K562 (cell line): ENCODE data around the gene DCTD. TPM values are rescaled to one million over a fixed set of nuclear protein-coding genes. Genes with fewer than 3 reads are reported as not detected.
A peak's percentile ranks its signal among the peaks of the same experiment; 100 is the strongest.

Experiments
- ETV5 ChIP-seq: sonication (generic); formaldehyde crosslinking; IDR thresholded peaks from 2 replicates; pipeline ENCODE4 v1.4.0; 2020; ENCODE audit warnings: low read depth, mild to moderate bottlenecking, missing genetic modification reagents
- HNRNPK ChIP-seq: fragments of 200-400 bp; formaldehyde crosslinking; IDR thresholded peaks from one replicate; pipeline ENCODE4 v1.6.1; 2018; ENCODE audit warnings: mild to moderate bottlenecking, low read depth, low read length; ENCODE audit not compliant: poor library complexity, severe bottlenecking
- MEIS2 ChIP-seq: fragments of 450-650 bp; IDR thresholded peaks from 2 replicates; pipeline ENCODE4 v1.6.1; 2014; ENCODE audit warnings: mild to moderate bottlenecking; ENCODE audit not compliant: partially characterized antibody
- MXI1 ChIP-seq: IDR thresholded peaks from 2 replicates; pipeline ENCODE4 v1.6.1; 2011; ENCODE audit warnings: low read depth, mild to moderate bottlenecking, improper control_type of control experiment, low read length
- NBN ChIP-seq: fragments of 450-650 bp; IDR thresholded peaks from 2 replicates; pipeline ENCODE4 v1.6.1; 2016; ENCODE audit warnings: low read depth, mild to moderate bottlenecking
- NCOA2 ChIP-seq, 2 experiments: fragments of 450-650 bp; IDR thresholded peaks; 2 replicates each; pipeline ENCODE4 v1.6.1; 2018; ENCODE audit warnings: mild to moderate bottlenecking in 2 of 2, moderate library complexity in 1 of 2; ENCODE audit not compliant: partially characterized antibody in 2 of 2
- NCOA4 ChIP-seq: fragments of 450-650 bp; IDR thresholded peaks from 2 replicates; pipeline ENCODE4 v1.6.1; 2018; ENCODE audit warnings: mild to moderate bottlenecking; ENCODE audit not compliant: partially characterized antibody
- NCOR1 ChIP-seq: fragments of 450-650 bp; IDR thresholded peaks from 2 replicates; pipeline ENCODE4 v1.6.1; 2016; ENCODE audit warnings: mild to moderate bottlenecking, moderate library complexity
- NFIC ChIP-seq: fragments of 450-650 bp; IDR thresholded peaks from 2 replicates; pipeline ENCODE4 v1.6.1; 2017; ENCODE audit warnings: mild to moderate bottlenecking, inconsistent platforms
- PCBP2 ChIP-seq: fragments of 200-400 bp; formaldehyde crosslinking; IDR thresholded peaks from 2 replicates; pipeline ENCODE4 v1.6.1; 2018; ENCODE audit warnings: low read length, low read depth, mild to moderate bottlenecking, moderate library complexity; ENCODE audit not compliant: poor library complexity, severe bottlenecking
- PHF20 ChIP-seq: fragments of 450-650 bp; IDR thresholded peaks from 2 replicates; pipeline ENCODE4 v1.6.1; 2018; ENCODE audit not compliant: partially characterized antibody
- PHTF2 ChIP-seq: fragments of 250-450 bp; sonication (Bioruptor Pico); IDR thresholded peaks from 2 replicates; pipeline ENCODE4 v1.5.0; 2021; ENCODE audit warnings: mild to moderate bottlenecking
- POLR2AphosphoS5 ChIP-seq: IDR thresholded peaks from 2 replicates; pipeline ENCODE4 v1.6.1; 2011; ENCODE audit warnings: mild to moderate bottlenecking, low read depth, low read length, moderate library complexity; ENCODE audit not compliant: control insufficient read depth, insufficient read depth
- POLR2B ChIP-seq: fragments of 450-650 bp; IDR thresholded peaks from 2 replicates; pipeline ENCODE4 v1.6.1; 2018; ENCODE audit warnings: low read depth; ENCODE audit not compliant: partially characterized antibody
- POLR3A ChIP-seq: IDR thresholded peaks from 2 replicates; pipeline ENCODE4 v1.6.1; 2011; ENCODE audit warnings: borderline replicate concordance, mild to moderate bottlenecking, moderate library complexity; ENCODE audit not compliant: insufficient read length, insufficient read depth; ENCODE audit errors: extremely low read depth
- RBBP5 ChIP-seq: fragments of 200-600 bp; sonication (generic); IDR thresholded peaks from 2 replicates; pipeline ENCODE4 v1.6.1; 2012; ENCODE audit warnings: borderline replicate concordance, mild to moderate bottlenecking, low read length, control low read depth, inconsistent platforms; ENCODE audit not compliant: insufficient read depth, poor library complexity, severe bottlenecking
- RBM34 ChIP-seq: fragments of 200-400 bp; formaldehyde crosslinking; IDR thresholded peaks from 2 replicates; pipeline ENCODE4 v1.6.1; 2018; ENCODE audit warnings: low read length, borderline replicate concordance; ENCODE audit not compliant: insufficient read depth
- SAFB ChIP-seq: fragments of 200-400 bp; formaldehyde crosslinking; IDR thresholded peaks from 2 replicates; pipeline ENCODE4 v1.6.1; 2017; ENCODE audit warnings: low read depth, low read length, borderline replicate concordance
- ZEB2 ChIP-seq: fragments of 450-650 bp; IDR thresholded peaks from 2 replicates; pipeline ENCODE4 v1.6.1; 2016
- ZNF644 ChIP-seq: fragments of 200-800 bp; sonication (Bioruptor generic); IDR thresholded peaks from 2 replicates; pipeline ENCODE4 v1.6.1; 2016; ENCODE audit warnings: low read depth, missing genetic modification characterization, missing compliant biosample characterization
- ZNF766 ChIP-seq: fragments of 200-800 bp; sonication (Bioruptor generic); conservative IDR thresholded peaks from 2 replicates; pipeline ENCODE4 v1.6.1; 2016; ENCODE audit warnings: missing genetic modification characterization, missing compliant biosample characterization
- ZNF77 ChIP-seq: fragments of 250-450 bp; sonication (Bioruptor Pico); IDR thresholded peaks from 2 replicates; pipeline ENCODE4 v1.5.0; 2020
- polyA plus RNA-seq, 8 experiments: library from polyadenylated mRNA; depleted of rRNA in 4 of 8; stranded (reverse) in 5 of 8; unstranded in 3 of 8; fragments of >200 nt; fragmentation: Nextera tagmentation in 2 of 8; fragmentation: Illumina TruSeq in 1 of 8; extraction: Ambion mirVana in 2 of 8; extraction: Trizol in 1 of 8; gene quantifications; 2 replicates each; pipeline versions ENCODE4 v1.2.1 to v1.2.3, GENCODE V29; 2011 to 2014; ENCODE audit warnings: inconsistent platforms in 1 of 8, missing spikeins in 1 of 8
- total RNA-seq, 7 experiments: library from RNA; depleted of rRNA in 6 of 7; stranded (reverse); fragments of >200 nt in 6 of 7; fragmentation: Illumina TruSeq in 2 of 7; extraction: Trizol in 2 of 7; gene quantifications; 2 replicates each; pipeline versions ENCODE4 v1.2.1 to v1.2.3, GENCODE V29; 2011 to 2021; ENCODE audit warnings: low replicate concordance in 1 of 7
- TF ChIP-seq, protein P1 (sequence below): sonication (generic); formaldehyde crosslinking; IDR thresholded peaks from 2 replicates; pipeline ENCODE4 v1.5.0; 2020; ENCODE audit warnings: missing genetic modification reagents
- TF ChIP-seq, protein P2 (sequence below), 3 experiments: fragments of 200-800 bp in 1 of 3; fragments of 250-450 bp in 1 of 3; fragments of 450-650 bp in 1 of 3; sonication (Bioruptor Pico) in 1 of 3; sonication (Bioruptor generic) in 1 of 3; formaldehyde crosslinking in 1 of 3; IDR thresholded peaks; 2 replicates each; pipeline versions ENCODE4 v1.6.1 to v1.8.0; 2016 to 2022; ENCODE audit warnings: mild to moderate bottlenecking in 2 of 3, missing genetic modification characterization in 2 of 3, missing compliant biosample characterization in 1 of 3, moderate library complexity in 1 of 3

DCTD gene
- total and polyA plus RNA-seq, 9 of the 15 experiments (the other 6 are each of a cell fraction or from before 2014, with no cell fraction given) = 38.7 to 114 (median 76.5) TPM

DNA sequence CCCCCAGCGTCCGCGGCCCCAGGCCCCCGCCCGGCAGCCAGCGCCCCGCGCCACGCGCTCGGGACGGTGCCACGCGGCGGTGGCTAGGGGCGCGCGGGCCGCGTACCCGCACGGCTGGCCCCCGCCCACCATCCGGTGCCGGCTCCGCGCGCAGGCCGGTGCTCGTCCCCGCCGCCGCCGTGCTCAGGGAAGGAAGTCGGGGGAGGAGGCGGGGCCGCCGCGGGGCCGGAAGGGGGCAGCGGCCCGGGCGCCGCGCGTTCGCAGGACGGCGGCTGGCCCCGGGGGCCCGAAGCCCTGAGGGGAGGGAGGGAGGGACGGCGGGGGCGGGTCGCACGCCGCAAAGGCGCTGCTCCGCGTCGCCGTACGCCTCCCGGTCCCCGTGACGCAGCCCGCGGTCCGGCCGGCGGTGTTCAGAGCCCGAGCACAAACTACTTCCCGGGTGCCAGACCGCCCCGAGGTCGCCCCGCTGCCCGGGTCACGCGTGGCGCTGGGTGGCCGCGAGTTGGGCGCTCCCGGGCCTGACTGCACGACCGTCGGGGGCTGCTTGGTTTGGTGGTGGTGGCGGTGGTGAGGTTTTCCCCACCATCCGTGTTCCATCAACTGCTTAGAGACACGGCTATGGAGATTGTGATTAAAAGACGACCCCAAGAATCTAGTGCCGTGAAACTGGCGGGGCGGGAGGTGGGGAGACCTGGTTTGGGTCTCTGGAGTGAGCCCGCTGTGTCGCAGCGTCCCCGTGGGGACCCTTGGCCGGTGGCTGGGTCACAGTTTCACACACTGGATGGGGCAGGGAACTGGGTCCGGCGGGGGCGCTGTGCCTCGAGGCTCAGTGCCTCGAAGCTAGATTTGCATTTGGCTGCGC is at the start of gene DCTD (continued):
- TF ChIP-seq NCOA2 (IDR thresholded peaks at IDR 0.05; ENCODE audit: partially characterized antibody in 2 of 2) = no peak
- no peak for TF ChIP-seq ZNF77 (CRISPR knock-in tag)
- peak; percentile 59 for TF ChIP-seq NFIC
- TF ChIP-seq HNRNPK = no peak
- TF ChIP-seq MEIS2 = no peak
- no peak for TF ChIP-seq NCOR1
- TF ChIP-seq POLR3A = no peak
- TF ChIP-seq, protein P1, sequence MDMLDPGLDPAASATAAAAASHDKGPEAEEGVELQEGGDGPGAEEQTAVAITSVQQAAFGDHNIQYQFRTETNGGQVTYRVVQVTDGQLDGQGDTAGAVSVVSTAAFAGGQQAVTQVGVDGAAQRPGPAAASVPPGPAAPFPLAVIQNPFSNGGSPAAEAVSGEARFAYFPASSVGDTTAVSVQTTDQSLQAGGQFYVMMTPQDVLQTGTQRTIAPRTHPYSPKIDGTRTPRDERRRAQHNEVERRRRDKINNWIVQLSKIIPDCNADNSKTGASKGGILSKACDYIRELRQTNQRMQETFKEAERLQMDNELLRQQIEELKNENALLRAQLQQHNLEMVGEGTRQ (CRISPR knock-in tag) = peak; percentile 22; the same call in 1 of the 2 replicates
- TF ChIP-seq, protein P2, sequence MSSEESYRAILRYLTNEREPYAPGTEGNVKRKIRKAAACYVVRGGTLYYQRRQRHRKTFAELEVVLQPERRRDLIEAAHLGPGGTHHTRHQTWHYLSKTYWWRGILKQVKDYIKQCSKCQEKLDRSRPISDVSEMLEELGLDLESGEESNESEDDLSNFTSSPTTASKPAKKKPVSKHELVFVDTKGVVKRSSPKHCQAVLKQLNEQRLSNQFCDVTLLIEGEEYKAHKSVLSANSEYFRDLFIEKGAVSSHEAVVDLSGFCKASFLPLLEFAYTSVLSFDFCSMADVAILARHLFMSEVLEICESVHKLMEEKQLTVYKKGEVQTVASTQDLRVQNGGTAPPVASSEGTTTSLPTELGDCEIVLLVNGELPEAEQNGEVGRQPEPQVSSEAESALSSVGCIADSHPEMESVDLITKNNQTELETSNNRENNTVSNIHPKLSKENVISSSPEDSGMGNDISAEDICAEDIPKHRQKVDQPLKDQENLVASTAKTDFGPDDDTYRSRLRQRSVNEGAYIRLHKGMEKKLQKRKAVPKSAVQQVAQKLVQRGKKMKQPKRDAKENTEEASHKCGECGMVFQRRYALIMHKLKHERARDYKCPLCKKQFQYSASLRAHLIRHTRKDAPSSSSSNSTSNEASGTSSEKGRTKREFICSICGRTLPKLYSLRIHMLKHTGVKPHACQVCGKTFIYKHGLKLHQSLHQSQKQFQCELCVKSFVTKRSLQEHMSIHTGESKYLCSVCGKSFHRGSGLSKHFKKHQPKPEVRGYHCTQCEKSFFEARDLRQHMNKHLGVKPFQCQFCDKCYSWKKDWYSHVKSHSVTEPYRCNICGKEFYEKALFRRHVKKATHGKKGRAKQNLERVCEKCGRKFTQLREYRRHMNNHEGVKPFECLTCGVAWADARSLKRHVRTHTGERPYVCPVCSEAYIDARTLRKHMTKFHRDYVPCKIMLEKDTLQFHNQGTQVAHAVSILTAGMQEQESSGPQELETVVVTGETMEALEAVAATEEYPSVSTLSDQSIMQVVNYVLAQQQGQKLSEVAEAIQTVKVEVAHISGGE (CRISPR knock-in tag; IDR thresholded peaks at IDR 0.05) = peak in 1 of 3 experiments; percentile 72; a peak in 2 of 6 replicates
- no peak for TF ChIP-seq PHTF2
- 0 out of 2 replicates have a peak, but pooled peaks have one; percentile 43 for TF ChIP-seq NBN
- TF ChIP-seq RBM34 = no peak
- 0 out of 2 replicates have a peak, but pooled peaks have one; percentile 19 for TF ChIP-seq ETV5 (CRISPR knock-in tag)
- TF ChIP-seq SAFB = peak; percentile 83
- TF ChIP-seq ZEB2 = no peak
- no peak for TF ChIP-seq MXI1
- TF ChIP-seq PHF20 = peak; percentile 18
- TF ChIP-seq ZNF766 (CRISPR knock-in tag) = peak; percentile 66; the same call in 1 of the 2 replicates
- no peak for TF ChIP-seq POLR2B
- TF ChIP-seq RBBP5 = no peak
- TF ChIP-seq PCBP2 = no peak
- TF ChIP-seq NCOA4 = no peak
- TF ChIP-seq POLR2AphosphoS5 = peak; percentile 59; the same call in 1 of the 2 replicates
- TF ChIP-seq ZNF644 (tag) = no peak
